Uterus (tissue), 2 donors: ENCODE results near the gene MAPKAPK2.

Source experiments
- CTCF ChIP-seq, 4 experiments: fragments of 200-600 bp in 2 of 4; fragments of 450-650 bp in 2 of 4; sonication (generic) in 2 of 4; IDR thresholded peaks; one replicate each; pipeline ENCODE4 v1.5.1; 2016 to 2019; ENCODE audit warnings: antibody characterized with exemption in 4 of 4, mild to moderate bottlenecking in 2 of 4, moderate library complexity in 1 of 4
- POLR2A ChIP-seq, 2 donors: fragments of 450-650 bp; IDR thresholded peaks; one replicate each; pipeline ENCODE4 v1.6.1; 2016; ENCODE audit warnings: antibody characterized with exemption in 2 of 2, mild to moderate bottlenecking in 1 of 2, moderate library complexity in 1 of 2

GRCh38 chr1:206708058-206708457, 23.4 kb downstream of the MAPKAPK2 start:
- TF ChIP-seq CTCF (IDR thresholded peaks at IDR 0.05) (no peak), POLR2A (IDR thresholded peaks at IDR 0.05) (no peak)
